Prostate gland (tissue), 2 donors: Measurements from ENCODE around the gene LPP.

Experiments
- CTCF ChIP-seq, 4 experiments: fragments of 200-600 bp in 2 of 4; fragments of 450-650 bp in 2 of 4; sonication (generic) in 2 of 4; IDR thresholded peaks; 1 replicate in 3 of 4; 2 replicates in 1 of 4; pipeline ENCODE4 v1.5.1; 2016 to 2019; ENCODE audit warnings: antibody characterized with exemption in 4 of 4, mild to moderate bottlenecking in 2 of 4, moderate library complexity in 2 of 4
- POLR2A ChIP-seq: fragments of 450-650 bp; IDR thresholded peaks from one replicate; pipeline ENCODE4 v1.6.1; 2016; ENCODE audit warnings: antibody characterized with exemption, mild to moderate bottlenecking
- POLR2AphosphoS5 ChIP-seq: sonication (generic); formaldehyde crosslinking; IDR thresholded peaks from one replicate; pipeline ENCODE4 v1.6.1; 2017; ENCODE audit warnings: antibody characterized with exemption

- TF ChIP-seq POLR2AphosphoS5, result no peak
- TF ChIP-seq CTCF (IDR thresholded peaks at IDR 0.05), result no peak
- TF ChIP-seq POLR2A, result no peak
Measured at GRCh38 chr3:188184649-188185048, 30.7 kb downstream of the LPP start.
